A673 (cell line): ENCODE measurements around the gene PVALEF. TPM values are rescaled to one million over a fixed set of nuclear protein-coding genes. Genes with fewer than 3 reads are reported as not detected.
A peak's percentile ranks its signal among the peaks of the same experiment; 100 is the strongest.

ENCODE experiments used
- BruUV-seq: library from RNA; stranded (reverse); fragments of 400-500 nt; replicated peaks from 2 replicates; lab custom pipeline; 2021; lab: Mats Ljungman, UMichigan
- CTCF ChIA-PET: fragments of 300-600 bp; sonication (Branson Sonifier 250); formaldehyde crosslinking; loops from one replicate; lab custom pipeline; 2022; ENCODE audit warnings: antibody characterized with exemption; lab: Charles Lee
- POLR2A ChIA-PET: fragments of 300-600 bp; sonication (Branson Sonifier 250); formaldehyde crosslinking; loops from one replicate; lab custom pipeline; 2022; ENCODE audit warnings: antibody characterized with exemption; ENCODE audit not compliant: low non-redundant PET; lab: Charles Lee
- DNase-seq: peaks from one replicate; pipeline ENCODE4 v3.0.0-alpha.2; 2015; ENCODE audit warnings: low spot score
- H3K27ac ChIP-seq: fragments of 200-600 bp; sonication (generic); 2 replicates; pipeline ENCODE4 v1.5.1; 2016; ENCODE audit warnings: mixed run types, low read depth, mild to moderate bottlenecking, mixed read lengths, antibody characterized with exemption, low read length; ENCODE audit not compliant: poor library complexity, severe bottlenecking
- H3K27me3 ChIP-seq: fragments of 200-600 bp; sonication (generic); replicated peaks from 2 replicates; pipeline ENCODE4 v1.6.1; 2017; ENCODE audit warnings: mixed run types, low read depth, mild to moderate bottlenecking, mixed read lengths, antibody characterized with exemption, low read length; ENCODE audit not compliant: insufficient read depth, poor library complexity
- H3K36me3 ChIP-seq: fragments of 200-600 bp; sonication (generic); 2 replicates; pipeline ENCODE4 v1.6.1; 2016; ENCODE audit warnings: mixed run types, mild to moderate bottlenecking, mixed read lengths, antibody characterized with exemption, low read length; ENCODE audit not compliant: insufficient read depth, poor library complexity, severe bottlenecking
- H3K4me1 ChIP-seq: fragments of 200-600 bp; sonication (generic); 2 replicates; pipeline ENCODE4 v1.6.1; 2017; ENCODE audit warnings: mixed run types, mild to moderate bottlenecking, mixed read lengths, antibody characterized with exemption, low read length; ENCODE audit not compliant: insufficient read depth, poor library complexity, severe bottlenecking
- H3K4me3 ChIP-seq: fragments of 200-600 bp; sonication (generic); 2 replicates; pipeline ENCODE4 v1.5.1; 2016; ENCODE audit warnings: low read depth, mixed run types, mild to moderate bottlenecking, mixed read lengths, low read length; ENCODE audit not compliant: poor library complexity, severe bottlenecking
- H3K9me3 ChIP-seq: fragments of 200-600 bp; sonication (generic); 2 replicates; pipeline ENCODE4 v1.6.1; 2016; ENCODE audit warnings: mixed run types, low read depth, mild to moderate bottlenecking, mixed read lengths, antibody characterized with exemption, low read length; ENCODE audit not compliant: poor library complexity, severe bottlenecking
- EZH2 ChIP-seq: fragments of 200-600 bp; sonication (generic); IDR thresholded peaks from 2 replicates; pipeline ENCODE4 v1.6.1; 2017; ENCODE audit warnings: borderline replicate concordance, low read depth, mild to moderate bottlenecking, mixed read lengths, antibody characterized with exemption, low read length; ENCODE audit not compliant: poor library complexity, severe bottlenecking
- intact Hi-C: fragments of 100-400 bp; cut with micrococcal nuclease; formaldehyde crosslinking; loops from one replicate; pipeline ENCODE4 v1.10.0; 2022; ENCODE audit not compliant: unreplicated experiment
- total RNA-seq: library from RNA; stranded (reverse); gene quantifications from 2 replicates; pipeline ENCODE4 v1.2.3, GENCODE V29; 2021
- TF ChIP-seq, protein P1 (sequence below): fragments of 300-800, 200-600 bp; sonication (generic); conservative IDR thresholded peaks from 2 replicates; pipeline ENCODE4 v1.5.1; 2017; ENCODE audit warnings: low read depth, mild to moderate bottlenecking, antibody characterized with exemption, low read length, moderate library complexity, mixed read lengths

Gene PVALEF
- total RNA-seq, 1 experiment from 2014 or later, result not detected

DNA sequence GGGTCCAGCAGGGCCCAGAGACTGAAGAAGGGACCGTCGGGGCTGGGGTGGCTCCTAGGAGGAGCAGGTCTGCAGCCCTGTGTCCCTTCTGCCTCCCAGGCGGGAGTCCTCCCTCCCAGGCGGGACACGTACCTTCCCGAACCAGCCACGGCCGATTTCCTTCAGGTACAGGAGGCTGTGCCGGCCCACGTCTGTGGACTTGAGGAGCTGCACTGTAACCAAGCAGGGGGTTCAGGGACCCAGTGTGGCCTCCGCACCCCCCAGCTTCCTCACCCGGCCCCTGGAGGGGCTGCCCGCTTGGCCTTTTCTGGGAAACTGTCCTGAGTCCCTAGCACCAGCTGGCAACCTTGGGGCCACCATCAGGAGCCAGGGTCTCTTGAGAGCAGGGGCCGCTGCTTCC lies 37.0 kb upstream of the PVALEF start:
- no peaks in the 10 kb centered on the region for H3K27me3 ChIP-seq
- TF ChIP-seq, protein P1, sequence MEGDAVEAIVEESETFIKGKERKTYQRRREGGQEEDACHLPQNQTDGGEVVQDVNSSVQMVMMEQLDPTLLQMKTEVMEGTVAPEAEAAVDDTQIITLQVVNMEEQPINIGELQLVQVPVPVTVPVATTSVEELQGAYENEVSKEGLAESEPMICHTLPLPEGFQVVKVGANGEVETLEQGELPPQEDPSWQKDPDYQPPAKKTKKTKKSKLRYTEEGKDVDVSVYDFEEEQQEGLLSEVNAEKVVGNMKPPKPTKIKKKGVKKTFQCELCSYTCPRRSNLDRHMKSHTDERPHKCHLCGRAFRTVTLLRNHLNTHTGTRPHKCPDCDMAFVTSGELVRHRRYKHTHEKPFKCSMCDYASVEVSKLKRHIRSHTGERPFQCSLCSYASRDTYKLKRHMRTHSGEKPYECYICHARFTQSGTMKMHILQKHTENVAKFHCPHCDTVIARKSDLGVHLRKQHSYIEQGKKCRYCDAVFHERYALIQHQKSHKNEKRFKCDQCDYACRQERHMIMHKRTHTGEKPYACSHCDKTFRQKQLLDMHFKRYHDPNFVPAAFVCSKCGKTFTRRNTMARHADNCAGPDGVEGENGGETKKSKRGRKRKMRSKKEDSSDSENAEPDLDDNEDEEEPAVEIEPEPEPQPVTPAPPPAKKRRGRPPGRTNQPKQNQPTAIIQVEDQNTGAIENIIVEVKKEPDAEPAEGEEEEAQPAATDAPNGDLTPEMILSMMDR, result no peak
- TF ChIP-seq EZH2, result no peak
- H3K4me3 ChIP-seq, result no peak overlapping the region
- no peaks in the 10 kb centered on the region for H3K4me1 ChIP-seq
- H3K9me3 ChIP-seq, result no peaks in the 10 kb centered on the region
- DNase-seq, result no peak
- CTCF ChIA-PET, result interaction anchor here (0.6 kb wide), 1 partner anchor 24 kb away, joined by 8 read pairs; no protein-coding TSS in a partner anchor
- intact Hi-C loops, result no loop called here
- H3K27ac ChIP-seq, result no peak overlapping the region
- no TSS peak for BruUV-seq
- H3K36me3 ChIP-seq, result no peaks in the 10 kb centered on the region
- POLR2A ChIA-PET, result no interaction called here

DNA sequence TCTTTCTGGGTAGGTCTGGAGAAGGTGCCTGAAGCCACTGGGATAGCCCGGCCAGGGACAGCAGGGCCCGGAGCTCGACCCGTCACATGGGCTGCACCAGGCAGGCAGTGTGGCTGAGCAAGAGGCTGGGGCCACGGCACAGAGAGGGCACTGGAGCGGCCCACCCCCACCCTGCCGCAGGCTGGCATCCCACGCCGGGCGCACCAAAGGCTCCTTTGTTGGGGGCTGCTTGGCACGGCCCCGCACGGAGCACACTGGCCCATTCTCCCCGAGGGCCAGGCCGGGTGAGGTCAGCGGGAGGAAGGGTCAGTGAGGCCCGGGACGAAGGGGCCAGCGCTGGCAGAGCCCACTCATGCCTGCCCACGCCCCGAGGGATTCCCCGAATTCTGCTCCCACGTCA lies 36.5 kb upstream of the PVALEF start:
- Histone ChIP-seq H3K27me3 (no peaks in the 10 kb centered on the region), H3K4me1 (no peaks in the 10 kb centered on the region), H3K36me3 (no peaks in the 10 kb centered on the region), H3K4me3 (no peak overlapping the region), H3K27ac (no peak overlapping the region), H3K9me3 (no peaks in the 10 kb centered on the region)
- no peak for TF ChIP-seq EZH2
- TF ChIP-seq, protein P1, result no peak
- intact Hi-C loops, result no loop called here
- POLR2A ChIA-PET, result no interaction called here
- no TSS peak for BruUV-seq
- CTCF ChIA-PET, result interaction anchor here (0.6 kb wide), 1 partner anchor 24 kb away, joined by 8 read pairs; no protein-coding TSS in a partner anchor
- no peak for DNase-seq

DNA sequence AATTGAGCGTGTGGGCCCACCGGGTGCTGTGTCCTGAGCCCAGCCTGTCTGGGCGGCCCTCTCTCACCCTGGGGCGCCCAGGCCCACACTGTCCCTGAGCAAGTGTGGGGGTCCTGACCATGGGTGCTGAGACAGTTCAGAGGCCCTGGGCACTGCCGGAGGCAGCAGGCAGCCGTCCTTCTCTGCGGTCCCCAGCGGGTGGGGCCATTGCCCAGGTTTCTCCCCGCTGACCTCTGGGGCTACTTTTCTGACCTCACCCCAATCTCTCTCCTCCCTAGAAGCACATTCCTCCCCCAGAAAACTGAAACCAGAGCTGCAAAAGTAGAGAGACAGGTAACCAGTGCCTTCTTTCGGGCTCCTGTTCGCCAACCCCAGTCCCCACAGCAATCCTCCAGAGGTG lies 36.0 kb upstream of the PVALEF start:
- Histone ChIP-seq H3K9me3 (no peaks in the 10 kb centered on the region), H3K27ac (no peak overlapping the region), H3K27me3 (no peaks in the 10 kb centered on the region), H3K4me1 (no peaks in the 10 kb centered on the region), H3K4me3 (no peak overlapping the region), H3K36me3 (no peaks in the 10 kb centered on the region)
- TF ChIP-seq, protein P1, result peak; percentile 20; the same call in 1 of the 2 replicates
- TF ChIP-seq EZH2, result no peak
- intact Hi-C loops, result no loop called here
- no TSS peak for BruUV-seq
- ChIA-PET POLR2A (no interaction called here), CTCF (interaction anchor here (0.6 kb wide), 1 partner anchor 242 kb away, joined by 4 read pairs; no protein-coding TSS in a partner anchor)
- DNase-seq, result no peak
